Mesendoderm (in vitro differentiated cells): ENCODE results near the gene ZMYM2.

Experiments
- DNase-seq: peaks from one replicate; pipeline ENCODE4 v3.0.0; 2013
- H2AK5ac ChIP-seq: 2 replicates; pipeline ENCODE4 v1.6.1; 2013; ENCODE audit warnings: low read length, inconsistent platforms
- H2BK120ac ChIP-seq: 2 replicates; pipeline ENCODE4 v1.6.1; 2013; ENCODE audit warnings: low read depth, mild to moderate bottlenecking, low read length, moderate library complexity, mixed read lengths
- H2BK15ac ChIP-seq: replicated peaks from 2 replicates; pipeline ENCODE4 v1.6.1; 2013; ENCODE audit warnings: low read depth, mild to moderate bottlenecking, moderate library complexity
- H2BK5ac ChIP-seq: 2 replicates; pipeline ENCODE4 v1.6.1; 2013; ENCODE audit warnings: low read length, inconsistent platforms
- H3K18ac ChIP-seq: 2 replicates; pipeline ENCODE4 v1.6.1; 2013; ENCODE audit warnings: mild to moderate bottlenecking, low read length, mixed read lengths
- H3K23ac ChIP-seq: one replicate; pipeline ENCODE4 v1.6.1; 2013; ENCODE audit warnings: low read length
- H3K27ac ChIP-seq: 2 replicates; pipeline ENCODE4 v1.5.1; 2013; ENCODE audit warnings: low read depth, mild to moderate bottlenecking, inconsistent platforms, low read length, moderate library complexity
- H3K27me3 ChIP-seq: 2 replicates; pipeline ENCODE4 v1.6.1; 2013; ENCODE audit warnings: low read length, control low read depth, mild to moderate bottlenecking, inconsistent platforms; ENCODE audit not compliant: insufficient read depth, poor library complexity
- H3K36me3 ChIP-seq: 2 replicates; pipeline ENCODE4 v1.6.1; 2013; ENCODE audit warnings: low read length, inconsistent platforms; ENCODE audit not compliant: control insufficient read depth, insufficient read depth
- H3K4ac ChIP-seq: one replicate; pipeline ENCODE4 v1.6.1; 2013; ENCODE audit warnings: low read depth, mild to moderate bottlenecking, low read length, moderate library complexity
- H3K4me1 ChIP-seq: 2 replicates; pipeline ENCODE4 v1.6.1; 2013; ENCODE audit warnings: low read depth, low read length, inconsistent platforms; ENCODE audit not compliant: control insufficient read depth
- H3K4me2 ChIP-seq: 2 replicates; pipeline ENCODE4 v1.6.1; 2013; ENCODE audit warnings: low read length
- H3K4me3 ChIP-seq: 2 replicates; pipeline ENCODE4 v1.5.1; 2013; ENCODE audit warnings: mild to moderate bottlenecking, low read length
- H3K56ac ChIP-seq: one replicate; pipeline ENCODE4 v1.6.1; 2013; ENCODE audit warnings: low read length
- H3K79me1 ChIP-seq: 2 replicates; pipeline ENCODE4 v1.6.1; 2013; ENCODE audit warnings: low read length, inconsistent platforms
- H3K79me2 ChIP-seq: 2 replicates; pipeline ENCODE4 v1.6.1; 2013; ENCODE audit warnings: mild to moderate bottlenecking, low read length; ENCODE audit not compliant: control insufficient read depth, insufficient read depth
- H3K9ac ChIP-seq: 2 replicates; pipeline ENCODE4 v1.6.1; 2013; ENCODE audit warnings: low read length, inconsistent platforms
- H4K5ac ChIP-seq: one replicate; pipeline ENCODE4 v1.6.1; 2013; ENCODE audit warnings: low read length
- H4K8ac ChIP-seq: one replicate; pipeline ENCODE4 v1.6.1; 2013; ENCODE audit warnings: low read depth, mild to moderate bottlenecking, control low read depth, low read length, moderate library complexity
- WGBS: extraction: QIAGEN DNeasy Blood & Tissue Kit; methylation state at CpG from one replicate; pipeline ENCODE4 v1.1.7; 2013; ENCODE audit warnings: low lambda C conversion rate, missing lambda C conversion rate; ENCODE audit not compliant: insufficient coverage; ENCODE audit errors: extremely low coverage; 5-methylcytosine and 5-hydroxymethylcytosine counted together

ZMYM2 gene

DNA sequence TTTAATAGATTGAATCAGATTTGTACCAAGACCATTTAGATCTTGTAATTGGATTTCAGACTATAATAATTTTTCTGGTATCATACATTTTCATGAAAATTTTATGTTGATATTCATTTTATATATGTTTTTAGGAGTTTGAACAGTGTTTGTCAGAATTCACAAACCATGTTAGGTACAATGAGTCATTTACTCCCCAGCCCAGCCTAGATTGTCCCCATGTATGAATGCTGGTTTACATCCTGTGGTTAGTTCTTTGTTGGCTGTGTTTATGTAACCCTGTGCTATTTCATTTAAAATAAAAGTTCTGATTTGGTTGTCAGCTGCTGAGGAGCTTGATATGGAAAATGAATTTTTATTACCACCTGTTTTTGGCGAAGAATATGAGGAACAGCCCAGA is 105.6 kb downstream of the ZMYM2 start:
- no peak overlapping the region for H3K9ac ChIP-seq
- H3K4me3 ChIP-seq = no peak overlapping the region
- peaks cover 7% of the 10 kb centered on the region for H3K36me3 ChIP-seq
- no peak overlapping the region for H3K4ac ChIP-seq
- H2AK5ac ChIP-seq = no peak overlapping the region
- no peak overlapping the region for H3K27ac ChIP-seq
- H3K27me3 ChIP-seq = no peaks in the 10 kb centered on the region
- H3K56ac ChIP-seq = no peak overlapping the region
- no peaks in the 10 kb centered on the region for H3K79me1 ChIP-seq
- no CpG with 5 or more reads among the region's 1 CpG for WGBS
- H4K8ac ChIP-seq = no peak overlapping the region
- no peak overlapping the region for H3K18ac ChIP-seq
- H3K79me2 ChIP-seq = no peaks in the 10 kb centered on the region
- no peak overlapping the region for H3K4me2 ChIP-seq
- DNase-seq = no peak
- H2BK5ac ChIP-seq = no peak overlapping the region
- H3K23ac ChIP-seq = no peak overlapping the region
- H4K5ac ChIP-seq = no peak overlapping the region
- H3K4me1 ChIP-seq = no peaks in the 10 kb centered on the region
- no peak overlapping the region for H2BK15ac ChIP-seq
- no peak overlapping the region for H2BK120ac ChIP-seq

DNA sequence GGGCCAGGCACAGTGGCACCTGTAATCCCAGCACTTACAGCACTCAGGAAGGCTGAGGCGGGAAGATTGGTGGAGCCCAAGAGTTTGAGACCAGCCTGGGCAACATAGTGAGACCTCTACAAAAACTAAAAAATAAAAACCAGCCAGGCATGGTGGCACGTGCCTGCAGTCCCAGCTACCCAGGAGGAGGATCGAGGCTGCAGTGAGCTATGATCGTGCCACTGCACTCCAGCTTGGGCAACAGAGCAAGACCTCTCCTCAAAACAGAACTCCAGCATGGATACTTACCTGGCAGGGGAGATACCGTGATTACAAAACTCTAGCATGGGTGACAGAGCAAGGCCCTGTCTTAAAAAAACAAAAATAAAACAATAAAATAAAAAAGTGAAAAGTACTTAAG is 107.0 kb downstream of the ZMYM2 start:
- H2BK120ac ChIP-seq = no peak overlapping the region
- no peak overlapping the region for H3K27ac ChIP-seq
- no peak overlapping the region for H3K4ac ChIP-seq
- no peak overlapping the region for H2AK5ac ChIP-seq
- no peak overlapping the region for H3K18ac ChIP-seq
- H3K27me3 ChIP-seq = no peaks in the 10 kb centered on the region
- no peak overlapping the region for H2BK15ac ChIP-seq
- no peak overlapping the region for H2BK5ac ChIP-seq
- H3K9ac ChIP-seq = no peak overlapping the region
- no peaks in the 10 kb centered on the region for H3K4me1 ChIP-seq
- no peak overlapping the region for H4K5ac ChIP-seq
- H3K4me2 ChIP-seq = no peak overlapping the region
- no peak for DNase-seq
- no peak overlapping the region for H4K8ac ChIP-seq
- H3K23ac ChIP-seq = no peak overlapping the region
- no peak overlapping the region for H3K56ac ChIP-seq
- H3K4me3 ChIP-seq = no peak overlapping the region
- no peaks in the 10 kb centered on the region for H3K79me2 ChIP-seq
- peaks cover 4% of the 10 kb centered on the region for H3K36me3 ChIP-seq
- no CpG with 5 or more reads among the region's 5 CpGs for WGBS
- H3K79me1 ChIP-seq = no peaks in the 10 kb centered on the region

DNA sequence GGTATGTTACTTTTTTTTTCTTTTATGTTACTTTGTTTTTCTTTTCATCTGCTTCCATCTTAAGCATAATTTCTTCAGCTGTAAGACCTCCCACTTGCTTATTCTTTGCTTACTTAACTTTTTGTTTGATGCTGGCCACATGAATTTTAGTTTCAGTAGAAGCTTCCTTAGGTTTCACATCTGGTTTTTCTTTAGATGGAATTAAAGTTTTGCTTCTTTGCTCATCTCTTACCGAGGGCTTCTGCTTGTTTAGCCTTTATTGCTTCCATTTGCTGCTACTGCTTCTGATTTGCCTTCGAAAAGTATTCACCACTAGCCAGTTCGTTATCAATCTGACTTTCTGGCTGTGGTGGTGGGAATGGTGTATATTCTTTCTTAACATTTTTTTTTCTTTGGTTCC is 111.4 kb downstream of the ZMYM2 start:
- no peak for DNase-seq
- Histone ChIP-seq H4K5ac (no peak overlapping the region), H3K79me1 (no peaks in the 10 kb centered on the region), H2AK5ac (no peak overlapping the region), H3K23ac (no peak overlapping the region), H3K4ac (no peak overlapping the region), H3K4me1 (no peaks in the 10 kb centered on the region), H3K18ac (no peak overlapping the region), H3K4me2 (no peak overlapping the region), H3K36me3 (peaks cover 2% of the 10 kb centered on the region), H2BK5ac (no peak overlapping the region), H3K79me2 (no peaks in the 10 kb centered on the region), H2BK120ac (no peak overlapping the region), H4K8ac (no peak overlapping the region), H3K9ac (no peak overlapping the region), H3K56ac (no peak overlapping the region), H3K27me3 (no peaks in the 10 kb centered on the region), H2BK15ac (no peak overlapping the region), H3K27ac (no peak overlapping the region), H3K4me3 (no peak overlapping the region)
- WGBS = no CpG with 5 or more reads among the region's 3 CpGs

DNA sequence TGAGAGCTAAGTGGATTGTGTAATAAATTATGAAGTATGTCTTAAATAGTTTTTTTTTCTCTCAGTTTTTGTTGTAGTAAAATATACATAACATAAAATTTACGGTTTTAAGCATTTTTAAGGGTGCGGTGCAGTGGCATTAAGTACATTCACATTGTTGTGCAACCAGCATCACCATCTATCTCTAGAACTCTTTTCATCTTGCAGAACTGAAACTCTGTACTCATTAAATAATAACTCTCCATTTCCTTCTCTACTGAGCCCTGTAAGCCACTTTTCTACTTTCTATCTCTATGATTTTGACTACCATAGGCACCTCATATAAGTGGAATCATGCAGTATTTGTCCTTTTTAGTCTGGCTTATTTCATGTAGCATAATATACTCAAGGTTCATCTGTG is 115.2 kb downstream of the ZMYM2 start:
- H3K27ac ChIP-seq = no peak overlapping the region
- H4K8ac ChIP-seq = no peak overlapping the region
- no peaks in the 10 kb centered on the region for H3K79me1 ChIP-seq
- no peaks in the 10 kb centered on the region for H3K27me3 ChIP-seq
- no peak overlapping the region for H3K4me2 ChIP-seq
- H3K79me2 ChIP-seq = no peaks in the 10 kb centered on the region
- H2BK5ac ChIP-seq = no peak overlapping the region
- no peak overlapping the region for H2BK120ac ChIP-seq
- H3K36me3 ChIP-seq = no peaks in the 10 kb centered on the region
- no peak overlapping the region for H2AK5ac ChIP-seq
- no peak overlapping the region for H3K4me3 ChIP-seq
- DNase-seq = no peak
- no peak overlapping the region for H4K5ac ChIP-seq
- H3K56ac ChIP-seq = no peak overlapping the region
- no peak overlapping the region for H3K18ac ChIP-seq
- no peak overlapping the region for H2BK15ac ChIP-seq
- H3K9ac ChIP-seq = no peak overlapping the region
- no peak overlapping the region for H3K23ac ChIP-seq
- H3K4me1 ChIP-seq = no peaks in the 10 kb centered on the region
- WGBS = no CpG with 5 or more reads among the region's 2 CpGs
- no peak overlapping the region for H3K4ac ChIP-seq

DNA sequence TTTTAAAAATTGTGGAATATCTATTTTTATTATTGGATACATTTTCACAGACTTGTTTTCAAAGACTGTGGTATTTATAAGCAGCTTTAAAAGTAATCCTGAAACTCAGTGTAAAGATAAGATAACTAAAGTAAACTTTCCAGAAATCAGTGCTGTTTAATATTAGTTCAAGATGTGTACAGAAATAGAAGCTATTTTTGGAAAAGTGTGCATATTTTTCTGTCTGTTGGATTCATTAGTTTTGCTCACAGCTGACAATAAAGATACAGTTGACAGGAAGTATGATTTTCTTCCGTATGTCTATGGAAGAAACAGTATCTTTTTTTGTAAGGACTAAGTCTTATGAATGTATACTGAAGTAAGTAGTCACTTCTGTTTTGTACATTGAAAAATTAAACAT is 116.4 kb downstream of the ZMYM2 start:
- WGBS = no CpG with 5 or more reads among the region's 1 CpG
- Histone ChIP-seq H3K79me1 (no peaks in the 10 kb centered on the region), H3K4me1 (no peaks in the 10 kb centered on the region), H3K27ac (no peak overlapping the region), H3K4me2 (no peak overlapping the region), H2AK5ac (no peak overlapping the region), H3K23ac (no peak overlapping the region), H4K8ac (no peak overlapping the region), H3K27me3 (no peaks in the 10 kb centered on the region), H4K5ac (no peak overlapping the region), H3K4ac (no peak overlapping the region), H2BK15ac (no peak overlapping the region), H3K56ac (no peak overlapping the region), H3K4me3 (no peak overlapping the region), H3K79me2 (no peaks in the 10 kb centered on the region), H3K36me3 (no peaks in the 10 kb centered on the region), H3K18ac (no peak overlapping the region), H2BK120ac (no peak overlapping the region), H3K9ac (no peak overlapping the region), H2BK5ac (no peak overlapping the region)
- no peak for DNase-seq

DNA sequence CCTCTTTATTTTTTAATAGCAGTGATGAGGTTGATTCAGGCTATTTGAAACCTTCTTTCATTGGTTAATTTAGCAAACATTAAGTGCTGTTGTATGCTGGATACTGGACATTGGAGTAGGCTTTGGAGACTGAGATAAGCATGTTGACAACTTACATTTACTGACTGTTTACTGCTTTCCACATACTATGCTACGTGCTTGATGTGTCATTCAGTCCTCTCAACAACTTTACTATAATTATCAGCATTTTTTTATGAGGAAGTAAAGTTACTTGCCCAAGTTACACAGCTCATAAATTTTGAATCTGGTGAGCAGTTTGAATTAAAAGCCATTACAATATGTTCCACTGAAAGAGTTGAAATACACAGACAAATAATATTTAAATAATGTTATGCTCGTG is 118.6 kb downstream of the ZMYM2 start:
- Histone ChIP-seq H4K8ac (no peak overlapping the region), H2AK5ac (no peak overlapping the region), H3K79me1 (no peaks in the 10 kb centered on the region), H3K23ac (no peak overlapping the region), H3K4ac (no peak overlapping the region), H2BK15ac (no peak overlapping the region), H3K4me1 (no peaks in the 10 kb centered on the region), H3K18ac (no peak overlapping the region), H3K9ac (no peak overlapping the region), H3K4me2 (no peak overlapping the region), H3K4me3 (no peak overlapping the region), H2BK5ac (no peak overlapping the region), H2BK120ac (no peak overlapping the region), H3K27me3 (no peaks in the 10 kb centered on the region), H3K56ac (no peak overlapping the region), H3K36me3 (peaks cover 2% of the 10 kb centered on the region), H4K5ac (no peak overlapping the region), H3K79me2 (no peaks in the 10 kb centered on the region), H3K27ac (no peak overlapping the region)
- WGBS = no CpG with 5 or more reads among the region's 2 CpGs
- DNase-seq = no peak
